GM12801 (cell line): Measurements from ENCODE around the gene MEI4.

ENCODE experiments used
- TF ChIP-seq, protein P1 (sequence below): IDR thresholded peaks from one replicate; pipeline ENCODE4 v1.5.1; 2011; ENCODE audit warnings: control low read depth; ENCODE audit not compliant: insufficient read length; ENCODE audit errors: extremely low read depth

MEI4 gene

GRCh38 chr6:77796824-77797809 is 144.3 kb downstream of the MEI4 start:
- TF ChIP-seq, protein P1, sequence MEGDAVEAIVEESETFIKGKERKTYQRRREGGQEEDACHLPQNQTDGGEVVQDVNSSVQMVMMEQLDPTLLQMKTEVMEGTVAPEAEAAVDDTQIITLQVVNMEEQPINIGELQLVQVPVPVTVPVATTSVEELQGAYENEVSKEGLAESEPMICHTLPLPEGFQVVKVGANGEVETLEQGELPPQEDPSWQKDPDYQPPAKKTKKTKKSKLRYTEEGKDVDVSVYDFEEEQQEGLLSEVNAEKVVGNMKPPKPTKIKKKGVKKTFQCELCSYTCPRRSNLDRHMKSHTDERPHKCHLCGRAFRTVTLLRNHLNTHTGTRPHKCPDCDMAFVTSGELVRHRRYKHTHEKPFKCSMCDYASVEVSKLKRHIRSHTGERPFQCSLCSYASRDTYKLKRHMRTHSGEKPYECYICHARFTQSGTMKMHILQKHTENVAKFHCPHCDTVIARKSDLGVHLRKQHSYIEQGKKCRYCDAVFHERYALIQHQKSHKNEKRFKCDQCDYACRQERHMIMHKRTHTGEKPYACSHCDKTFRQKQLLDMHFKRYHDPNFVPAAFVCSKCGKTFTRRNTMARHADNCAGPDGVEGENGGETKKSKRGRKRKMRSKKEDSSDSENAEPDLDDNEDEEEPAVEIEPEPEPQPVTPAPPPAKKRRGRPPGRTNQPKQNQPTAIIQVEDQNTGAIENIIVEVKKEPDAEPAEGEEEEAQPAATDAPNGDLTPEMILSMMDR, result no peak

DNA sequence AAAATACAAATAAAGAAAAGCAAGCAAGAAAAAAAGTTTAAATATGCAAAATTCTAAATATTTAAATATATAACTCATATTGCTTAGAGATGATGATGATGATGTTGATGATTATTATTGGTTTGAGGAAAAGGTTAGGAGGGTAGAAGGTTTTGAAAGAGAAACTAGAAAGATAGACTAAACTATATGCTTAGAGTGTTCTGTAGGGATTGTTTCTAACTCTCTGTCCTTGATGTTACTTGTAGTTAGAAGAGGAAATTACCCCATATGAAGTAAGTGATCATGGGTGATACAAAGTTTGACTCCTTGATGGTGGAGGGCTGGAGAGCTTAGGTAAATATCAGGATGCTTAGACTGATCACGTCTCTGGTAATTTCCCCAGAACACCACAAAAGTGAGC is 159.5 kb downstream of the MEI4 start:
- TF ChIP-seq, protein P1, result no peak

- TF ChIP-seq, protein P1, result no peak
Observed at GRCh38 chr6:77813090-77813489, 160.3 kb downstream of the MEI4 start.

DNA sequence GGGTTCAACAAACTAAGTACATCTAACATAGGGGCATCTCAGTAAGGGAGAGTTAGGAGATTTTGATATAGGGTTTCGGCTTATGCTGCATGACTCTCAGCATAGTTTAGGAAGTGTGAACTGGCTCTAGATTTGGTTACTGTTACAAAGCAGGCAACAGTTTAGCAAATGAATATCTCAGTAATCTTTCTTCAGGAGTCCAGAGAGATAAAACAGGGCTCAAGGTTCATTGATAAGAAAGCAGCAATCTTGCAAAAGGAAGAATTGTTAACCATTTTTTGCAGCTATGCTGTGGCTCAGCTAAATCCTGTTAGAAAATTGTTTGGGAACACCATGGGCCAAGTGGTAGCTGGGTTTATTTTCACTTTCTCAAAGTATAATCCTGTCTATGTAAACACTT is 161.3 kb downstream of the MEI4 start:
- TF ChIP-seq, protein P1, result no peak

GRCh38 chr6:77815531-77815930 is 162.7 kb downstream of the MEI4 start:
- TF ChIP-seq, protein P1, result no peak

DNA sequence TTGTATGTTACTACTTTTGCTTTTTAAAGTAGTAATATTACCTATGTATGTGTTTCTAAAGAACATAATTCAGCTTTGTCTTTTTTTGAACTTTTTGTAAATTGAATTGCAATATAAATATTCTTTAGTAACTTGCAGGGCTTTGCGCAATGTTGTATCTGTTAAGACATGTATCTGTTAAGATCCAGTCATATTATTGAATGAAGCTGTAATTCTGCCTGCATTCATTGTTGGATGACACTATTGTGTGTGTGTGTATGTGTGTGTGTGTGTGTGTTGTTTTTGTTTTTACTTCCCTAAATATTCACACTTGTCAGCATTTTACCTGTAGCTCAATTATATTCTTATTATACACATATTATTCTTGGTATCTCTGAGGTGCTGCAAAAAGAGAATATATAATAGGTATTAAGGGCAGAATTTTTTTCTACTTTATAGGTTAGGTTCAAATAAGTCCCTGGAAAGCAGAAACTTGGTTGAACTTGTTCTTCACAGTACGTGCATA is 164.0 kb downstream of the MEI4 start:
- TF ChIP-seq, protein P1, result no peak

GRCh38 chr6:77822265-77822664 is 169.4 kb downstream of the MEI4 start:
- TF ChIP-seq, protein P1, result no peak
